Ishikawa (cell line): ENCODE results near the gene POLN.

Source experiments
- CEBPB ChIP-seq: IDR thresholded peaks from 2 replicates; pipeline ENCODE4 v1.6.1; 2012
- CREB1 ChIP-seq: IDR thresholded peaks from 2 replicates; pipeline ENCODE4 v1.6.1; 2012; ENCODE audit warnings: low read depth
- EGR1 ChIP-seq: IDR thresholded peaks from 2 replicates; pipeline ENCODE4 v1.6.1; 2012
- EP300 ChIP-seq: IDR thresholded peaks from 2 replicates; pipeline ENCODE4 v1.6.1; 2012; ENCODE audit warnings: borderline replicate concordance
- FOXM1 ChIP-seq: IDR thresholded peaks from 2 replicates; pipeline ENCODE4 v1.6.1; 2012; ENCODE audit warnings: low read depth, borderline replicate concordance
- MAX ChIP-seq: IDR thresholded peaks from 2 replicates; pipeline ENCODE4 v1.6.1; 2012
- NFIC ChIP-seq: IDR thresholded peaks from 2 replicates; pipeline ENCODE4 v1.6.1; 2012
- RAD21 ChIP-seq: IDR thresholded peaks from 2 replicates; pipeline ENCODE4 v1.6.1; 2012; ENCODE audit warnings: low read depth
- REST ChIP-seq: IDR thresholded peaks from 2 replicates; pipeline ENCODE4 v1.6.1; 2012; ENCODE audit warnings: low read depth, mild to moderate bottlenecking
- TCF12 ChIP-seq: IDR thresholded peaks from 2 replicates; pipeline ENCODE4 v1.6.1; 2012; ENCODE audit warnings: low read depth
- TEAD4 ChIP-seq: IDR thresholded peaks from 2 replicates; pipeline ENCODE4 v1.6.1; 2012
- YY1 ChIP-seq: IDR thresholded peaks from 2 replicates; pipeline ENCODE4 v1.6.1; 2012; ENCODE audit warnings: low read depth

- TF ChIP-seq EP300 (no peak), MAX (no peak), CEBPB (no peak), EGR1 (no peak), YY1 (no peak), RAD21 (no peak), REST (no peak), FOXM1 (no peak), TEAD4 (no peak), CREB1 (no peak), NFIC (no peak), TCF12 (no peak)
Observed at GRCh38 chr4:2068198-2068470, 173.8 kb downstream of the POLN start.
